GM18951 (cell line): Measurements from ENCODE around the gene SMIM38.

Source experiments
- POLR2A ChIP-seq: IDR thresholded peaks from 4 replicates; pipeline ENCODE4 v1.6.1; 2011; ENCODE audit warnings: mild to moderate bottlenecking; ENCODE audit not compliant: insufficient read length, insufficient read depth; ENCODE audit errors: extremely low read depth
- in situ Hi-C: fragments of 300-500 bp; cut with MboI; formaldehyde crosslinking; loops from one replicate; pipeline ENCODE4 v1.12.0; 2022; ENCODE audit warnings: low sequenced_read_pairs, mixed read lengths, inconsistent platforms; ENCODE audit not compliant: unreplicated experiment

Gene SMIM38

GRCh38 chr11:69155302-69156234 is at the start of gene SMIM38:
TSS of gene SMIM38 (plus strand) at chr11:69155935. CDS start at chr11:69157847, 1,912 bp downstream.
- in situ Hi-C loops: no loop called here
- TF ChIP-seq POLR2A: peak; percentile 23

GRCh38 chr11:69106031-69106811 is 49.5 kb upstream of the SMIM38 start:
- TF ChIP-seq POLR2A: no peak
- in situ Hi-C loops: loop anchor here (5.0 kb wide), 1 partner anchor 536 kb away; the partner anchor contains the start of gene CCND1

DNA sequence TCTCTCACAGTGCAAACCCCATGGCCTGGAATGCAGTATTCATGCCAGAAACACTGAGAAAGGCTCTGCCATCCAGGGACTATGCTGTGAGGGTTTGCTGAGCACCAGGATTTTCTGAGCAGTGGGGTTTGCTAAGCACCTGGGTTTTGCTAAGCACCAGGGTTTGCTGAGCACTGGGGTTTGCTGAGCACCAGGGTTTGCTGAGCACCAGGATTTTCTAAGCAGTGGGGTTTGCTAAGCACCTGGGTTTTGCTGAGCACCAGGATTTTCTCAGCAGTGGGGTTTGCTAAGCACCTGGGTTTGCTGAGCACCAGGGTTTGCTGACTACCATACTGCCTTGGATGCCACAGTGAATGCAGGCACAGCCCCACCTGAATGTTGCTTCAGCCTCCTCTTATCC is 48.3 kb upstream of the SMIM38 start:
- in situ Hi-C loops: loop anchor here (5.0 kb wide), 1 partner anchor 535 kb away; the partner anchor contains the start of gene CCND1
- no peak for TF ChIP-seq POLR2A

GRCh38 chr11:69108030-69108429 is 47.7 kb upstream of the SMIM38 start:
- in situ Hi-C loops: loop anchor here (5.0 kb wide), 1 partner anchor 534 kb away; the partner anchor contains the start of gene CCND1

GRCh38 chr11:69108559-69108958 is 47.2 kb upstream of the SMIM38 start:
- TF ChIP-seq POLR2A: no peak
- in situ Hi-C loops: loop anchor here (5.0 kb wide), 1 partner anchor 534 kb away; the partner anchor contains the start of gene CCND1

More at GRCh38 chr11:69108030-69108429, 47.7 kb upstream of the SMIM38 start:
- TF ChIP-seq POLR2A: no peak

DNA sequence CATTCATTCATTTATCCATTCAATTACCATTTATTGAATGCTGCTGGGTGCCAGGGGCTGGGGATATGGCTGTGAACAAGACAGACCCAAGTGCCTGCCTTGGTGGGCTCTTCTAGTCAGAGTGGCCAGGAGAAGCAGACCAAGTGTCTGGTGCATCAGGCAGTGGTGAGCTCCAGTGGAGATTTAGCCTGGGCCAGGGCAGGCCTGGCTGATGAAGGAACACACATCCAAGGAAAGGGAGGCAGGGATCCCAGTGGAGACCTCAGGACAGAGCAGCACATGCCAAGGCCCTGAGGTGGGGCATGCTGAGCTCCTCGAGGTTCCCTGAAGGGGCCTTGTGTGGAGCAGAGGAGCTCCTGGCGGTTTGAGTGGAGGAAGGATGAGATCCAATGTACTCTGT is 46.6 kb upstream of the SMIM38 start:
- no peak for TF ChIP-seq POLR2A
- in situ Hi-C loops: loop anchor here (5.0 kb wide), 1 partner anchor 533 kb away; the partner anchor contains the start of gene CCND1

DNA sequence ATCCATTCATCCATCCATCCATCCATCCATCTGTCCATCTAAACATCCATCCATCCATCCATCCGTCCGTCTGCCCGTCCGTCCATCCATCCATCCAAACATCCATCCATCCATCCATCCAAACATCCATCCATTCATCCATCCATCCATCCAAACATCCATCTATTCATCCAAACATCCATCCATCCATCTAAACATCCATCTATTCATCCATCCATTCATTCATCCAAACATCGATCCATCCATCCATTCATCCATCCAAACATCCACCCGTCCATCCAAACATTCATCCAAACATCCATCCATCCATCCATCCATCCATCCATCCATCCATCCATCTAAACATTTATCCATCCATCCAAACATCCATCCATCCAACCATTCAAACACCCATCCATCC is 45.3 kb upstream of the SMIM38 start:
- in situ Hi-C loops: no loop called here
- no peak for TF ChIP-seq POLR2A

- TF ChIP-seq POLR2A: no peak
- in situ Hi-C loops: no loop called here
Observed at GRCh38 chr11:69111624-69112542, 43.9 kb upstream of the SMIM38 start.

DNA sequence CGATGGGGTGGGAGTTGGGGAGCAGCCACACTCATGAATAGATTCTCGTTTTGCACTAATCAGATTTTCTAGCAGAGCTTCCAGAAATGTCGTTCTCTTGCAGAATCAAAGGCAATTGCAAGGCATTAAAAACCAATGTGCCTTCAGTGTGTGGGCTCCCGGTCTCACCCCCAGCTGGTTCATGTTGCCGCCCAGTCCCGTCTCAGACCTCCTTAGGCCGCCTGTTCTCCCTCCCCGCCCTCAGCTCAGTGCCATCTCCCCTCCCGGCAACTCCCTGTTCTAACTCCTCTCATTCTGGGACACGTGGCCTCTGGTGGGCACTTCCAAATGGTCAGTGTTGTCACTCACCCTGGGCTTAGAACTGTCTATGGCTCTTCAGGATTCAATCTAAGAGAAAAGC is 42.5 kb upstream of the SMIM38 start:
- no peak for TF ChIP-seq POLR2A
- in situ Hi-C loops: no loop called here

GRCh38 chr11:69113646-69114340 is 41.9 kb upstream of the SMIM38 start:
- TF ChIP-seq POLR2A: no peak
- in situ Hi-C loops: no loop called here

- in situ Hi-C loops: no loop called here
Observed at GRCh38 chr11:69114362-69114761, 41.4 kb upstream of the SMIM38 start.

GRCh38 chr11:69114811-69115523 is 40.8 kb upstream of the SMIM38 start:
- no peak for TF ChIP-seq POLR2A
- in situ Hi-C loops: no loop called here

More at GRCh38 chr11:69114362-69114761, 41.4 kb upstream of the SMIM38 start:
- TF ChIP-seq POLR2A: no peak
